Kidney glomerular epithelial cell (primary cell): ENCODE data around the gene SGPP1.
A peak's percentile ranks its signal among the peaks of the same experiment; 100 is the strongest.
"Not testable (repeated sequence)": the region's sequence is repeated elsewhere in the genome, so short reads cannot be mapped to it uniquely, and the experiment has no call there.

Experiments used
- DNase-seq: peaks from one replicate; lab custom pipeline; 2025; lab: John Stamatoyannopoulos, UW

SGPP1 gene

DNA sequence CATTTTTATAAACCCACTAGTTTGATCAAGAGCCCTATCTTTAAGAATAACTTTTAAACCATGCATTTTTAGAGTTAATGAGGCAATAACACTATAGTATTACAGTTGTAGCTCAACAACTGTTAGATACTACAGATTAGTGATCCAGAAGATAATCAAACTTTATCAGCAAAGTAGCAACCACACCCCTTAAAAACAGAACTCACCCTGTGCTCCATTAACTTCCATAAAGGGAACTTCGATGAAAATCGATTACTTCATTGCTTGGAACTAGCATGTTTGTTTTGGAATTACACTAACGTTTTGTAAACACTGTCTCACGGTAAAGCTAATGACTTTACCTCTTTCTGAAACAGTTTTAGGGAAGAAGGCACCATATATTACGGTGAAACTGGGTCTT is 1.4 kb downstream of the SGPP1 start:
- peak; percentile 9 for DNase-seq

GRCh38 chr14:63725786-63726460 is 1.9 kb downstream of the SGPP1 start:
- no peak for DNase-seq

DNA sequence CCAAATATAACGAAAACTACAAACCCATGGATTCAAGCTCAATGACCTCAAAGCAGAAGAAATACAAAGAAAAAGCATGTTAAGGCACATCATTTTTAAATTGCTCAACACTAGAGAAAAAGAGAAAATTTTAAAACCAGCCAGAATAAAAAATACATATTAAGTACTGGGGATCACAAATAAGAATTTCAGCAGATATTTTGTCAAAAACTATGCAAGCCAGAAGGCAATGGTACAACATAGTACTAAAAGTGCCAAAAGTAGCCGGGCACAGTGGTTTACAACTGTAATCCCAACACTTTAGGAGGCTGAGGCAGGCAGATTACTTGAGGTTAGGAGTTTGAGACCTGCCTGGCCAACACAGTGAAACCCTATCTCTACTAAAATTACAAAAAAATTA is 10.2 kb downstream of the SGPP1 start:
- no peak for DNase-seq

DNA sequence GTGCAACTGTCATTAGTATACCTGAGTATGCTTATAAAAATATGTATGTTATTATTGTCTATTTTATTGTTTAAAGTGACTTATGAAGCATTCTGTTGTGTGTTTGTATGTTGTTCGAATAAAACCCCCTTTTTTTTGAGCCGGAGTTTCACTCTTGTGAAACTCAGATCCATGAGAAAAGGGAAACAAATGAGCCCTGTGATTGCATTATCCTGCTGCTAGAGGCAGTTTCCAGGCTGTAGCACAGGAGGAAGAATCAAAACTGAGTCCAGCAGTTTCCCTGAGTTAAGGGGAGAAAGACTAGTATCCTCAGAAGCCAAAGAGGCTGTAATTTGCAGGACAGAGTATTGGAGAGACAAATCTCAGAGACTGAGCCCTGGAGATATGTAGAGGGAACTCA is 12.5 kb downstream of the SGPP1 start:
- DNase-seq, result no peak

DNA sequence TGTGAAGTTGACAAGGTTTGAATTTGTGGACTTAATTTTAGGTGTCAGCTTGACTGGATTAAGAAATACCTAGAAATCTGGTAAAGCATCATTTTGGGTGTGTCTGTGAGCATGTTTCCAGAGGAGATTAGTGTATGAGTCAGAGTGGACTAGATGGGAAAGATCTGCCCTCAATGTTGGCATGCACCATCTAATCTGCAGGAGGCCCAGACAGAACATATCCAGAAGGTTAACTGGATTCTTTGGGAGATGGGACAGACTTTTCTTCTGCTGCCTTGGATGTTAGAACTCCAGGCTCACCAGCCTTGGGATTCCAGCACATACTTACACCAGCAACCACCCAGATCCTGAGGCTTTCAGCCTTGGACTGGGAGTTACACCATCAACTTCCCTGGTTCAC is 14.1 kb downstream of the SGPP1 start:
- DNase-seq, result no peak

DNA sequence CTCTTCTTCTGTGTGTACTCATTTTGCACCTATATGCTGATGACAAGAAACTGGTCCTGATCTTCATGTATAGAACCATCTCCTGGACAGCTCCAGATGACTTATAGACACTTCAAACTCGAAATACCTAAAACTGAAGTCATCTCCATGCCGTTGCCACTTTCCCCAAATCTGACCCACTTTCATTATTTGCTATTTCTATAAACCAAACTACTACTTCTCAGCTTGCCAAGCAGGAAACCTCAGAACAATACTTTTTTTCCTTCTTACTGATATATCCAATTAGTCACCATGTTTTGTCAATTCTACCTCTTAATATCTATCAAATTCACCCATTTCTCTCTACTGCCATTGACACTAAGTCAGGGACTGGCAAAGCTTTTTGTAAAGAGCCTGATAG is 14.8 kb downstream of the SGPP1 start:
- no peak for DNase-seq

DNA sequence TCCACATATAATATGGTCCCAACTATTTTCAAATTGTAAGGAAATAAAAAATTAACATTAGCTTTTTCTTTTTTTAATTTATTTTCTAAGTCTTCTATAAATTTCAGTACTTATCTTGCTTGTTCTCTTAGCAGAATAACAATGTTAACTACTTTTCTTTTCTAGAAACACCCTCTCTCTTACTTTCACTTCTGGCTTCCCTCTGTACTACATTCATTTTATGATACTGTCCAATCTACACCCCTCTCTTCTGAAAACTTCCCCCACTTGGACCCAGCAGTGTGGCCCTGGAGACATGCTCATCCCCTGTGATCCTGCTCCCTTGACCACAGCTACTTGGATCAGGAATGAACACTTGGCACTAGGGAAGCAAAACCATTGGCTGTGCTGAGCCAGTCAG is 15.7 kb downstream of the SGPP1 start:
- DNase-seq, result no peak

GRCh38 chr14:63710497-63710896 is 17.4 kb downstream of the SGPP1 start:
- no peak for DNase-seq

DNA sequence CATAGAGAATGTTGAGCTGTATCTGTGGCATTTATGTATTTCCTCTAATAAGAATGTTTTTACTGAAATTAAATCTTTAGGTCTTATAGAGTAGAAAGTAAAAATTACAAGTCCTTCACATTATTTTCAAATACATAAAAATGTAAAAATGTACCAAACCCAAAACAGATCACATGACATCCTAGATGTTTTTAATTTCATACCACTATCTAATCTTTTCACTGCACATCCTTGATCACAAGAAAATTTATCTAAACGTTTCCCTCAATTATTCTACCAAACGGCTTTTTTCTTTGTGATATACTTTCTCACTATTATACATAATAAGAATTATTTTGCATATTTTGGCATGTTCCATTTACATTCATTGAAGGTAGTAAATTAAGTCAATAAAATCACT is 18.3 kb downstream of the SGPP1 start:
- DNase-seq, result no peak

- no peak for DNase-seq
Measured at GRCh38 chr14:63707216-63707615, 20.6 kb downstream of the SGPP1 start.

DNA sequence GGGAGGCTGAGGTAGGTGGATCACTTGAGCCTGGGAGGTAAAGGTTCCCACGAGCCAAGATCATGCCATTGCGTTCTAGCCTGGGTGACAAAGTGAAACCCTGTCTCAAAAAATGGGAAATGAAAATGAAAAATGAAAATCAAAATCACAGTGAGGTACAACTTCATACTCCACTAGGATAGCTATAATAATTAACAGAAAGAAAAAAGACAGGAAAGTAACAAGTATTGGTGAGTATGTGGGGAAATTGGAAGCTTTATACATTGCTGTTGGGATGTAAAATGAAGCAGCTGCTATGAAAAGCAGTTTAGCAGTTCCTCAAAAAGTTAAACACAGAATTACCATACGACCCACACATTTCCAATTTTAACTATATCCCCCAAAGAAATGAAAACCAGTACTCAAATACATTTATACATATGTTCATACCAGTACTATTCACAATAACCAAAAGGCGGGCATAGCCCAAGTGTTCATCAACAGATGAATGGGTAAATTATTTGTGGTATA is 22.2 kb downstream of the SGPP1 start:
- DNase-seq, result no peak

DNA sequence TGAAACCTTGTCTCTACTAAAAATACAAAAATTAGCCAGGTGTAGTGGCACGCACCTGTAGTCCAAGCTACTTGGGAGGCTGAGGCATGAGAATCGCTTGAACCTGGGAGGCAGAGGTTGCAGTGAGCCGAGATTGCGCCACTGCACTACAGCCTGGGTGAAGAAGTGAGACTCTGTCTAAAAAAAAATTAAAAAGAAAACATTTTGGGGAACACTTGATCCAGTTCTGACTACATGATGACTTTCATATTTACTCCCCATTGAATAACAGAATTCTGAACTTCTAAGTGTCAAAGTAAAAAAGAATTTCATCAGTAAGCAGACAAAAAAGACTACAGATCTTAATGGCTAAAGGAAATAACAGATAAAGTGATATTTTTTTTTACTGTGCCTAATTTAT is 25.3 kb downstream of the SGPP1 start:
- DNase-seq, result not testable (repeated sequence)

- no peak for DNase-seq
Measured at GRCh38 chr14:63701606-63702299, 26.1 kb downstream of the SGPP1 start.

GRCh38 chr14:63692310-63693020 is 35.4 kb downstream of the SGPP1 start:
- DNase-seq, result no peak

GRCh38 chr14:63689132-63689531 is 38.7 kb downstream of the SGPP1 start:
- DNase-seq, result no peak

GRCh38 chr14:63686926-63687325 is 40.9 kb downstream of the SGPP1 start:
- no peak for DNase-seq

GRCh38 chr14:63685401-63685800 is 42.5 kb downstream of the SGPP1 start:
- no peak for DNase-seq

- no peak for DNase-seq
Measured at GRCh38 chr14:63682727-63683593, 44.9 kb downstream of the SGPP1 start.

GRCh38 chr14:63678536-63678935 is 49.3 kb downstream of the SGPP1 start:
- no peak for DNase-seq

- DNase-seq, result no peak
Measured at GRCh38 chr14:63677891-63678379, 49.9 kb downstream of the SGPP1 start.

DNA sequence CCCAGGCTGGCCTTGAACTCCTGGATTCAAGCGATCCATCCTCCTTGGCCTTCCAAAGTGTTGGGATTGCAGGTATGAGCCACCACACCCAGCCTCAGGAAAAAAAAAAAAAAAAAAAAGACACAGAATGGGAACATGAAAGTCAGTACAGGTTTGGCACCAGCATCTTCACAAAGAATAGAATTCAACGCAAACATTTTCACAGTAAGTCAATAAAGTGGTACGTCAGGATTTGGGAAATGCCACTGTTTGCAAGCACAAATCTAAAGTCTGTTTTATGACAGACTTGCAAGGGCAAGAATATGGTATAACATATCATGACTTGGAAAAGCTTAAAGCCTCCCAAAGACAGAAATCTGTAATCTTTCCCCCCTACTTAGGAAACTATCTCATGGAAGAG is 51.2 kb downstream of the SGPP1 start:
- no peak for DNase-seq
